Tongue (tissue), 2 donors: ENCODE data around the gene CD24. TPM values are rescaled to one million over a fixed set of nuclear protein-coding genes. Genes with fewer than 3 reads are reported as not detected.

Experiments used
- DNase-seq: peaks from one replicate; pipeline ENCODE4 v3.0.0-alpha.2; 2015
- total RNA-seq: library from RNA; depleted of rRNA; stranded (reverse); fragments of >200 nt; gene quantifications from one replicate; pipeline ENCODE4 v1.2.3, GENCODE V29; 2014

The CD24 gene
- total RNA-seq, 1 donor from 2014 or later: 122 TPM

- DNase-seq: no peak
Observed at GRCh38 chr6:106967936-106968555, 6.5 kb downstream of the CD24 start.

DNA sequence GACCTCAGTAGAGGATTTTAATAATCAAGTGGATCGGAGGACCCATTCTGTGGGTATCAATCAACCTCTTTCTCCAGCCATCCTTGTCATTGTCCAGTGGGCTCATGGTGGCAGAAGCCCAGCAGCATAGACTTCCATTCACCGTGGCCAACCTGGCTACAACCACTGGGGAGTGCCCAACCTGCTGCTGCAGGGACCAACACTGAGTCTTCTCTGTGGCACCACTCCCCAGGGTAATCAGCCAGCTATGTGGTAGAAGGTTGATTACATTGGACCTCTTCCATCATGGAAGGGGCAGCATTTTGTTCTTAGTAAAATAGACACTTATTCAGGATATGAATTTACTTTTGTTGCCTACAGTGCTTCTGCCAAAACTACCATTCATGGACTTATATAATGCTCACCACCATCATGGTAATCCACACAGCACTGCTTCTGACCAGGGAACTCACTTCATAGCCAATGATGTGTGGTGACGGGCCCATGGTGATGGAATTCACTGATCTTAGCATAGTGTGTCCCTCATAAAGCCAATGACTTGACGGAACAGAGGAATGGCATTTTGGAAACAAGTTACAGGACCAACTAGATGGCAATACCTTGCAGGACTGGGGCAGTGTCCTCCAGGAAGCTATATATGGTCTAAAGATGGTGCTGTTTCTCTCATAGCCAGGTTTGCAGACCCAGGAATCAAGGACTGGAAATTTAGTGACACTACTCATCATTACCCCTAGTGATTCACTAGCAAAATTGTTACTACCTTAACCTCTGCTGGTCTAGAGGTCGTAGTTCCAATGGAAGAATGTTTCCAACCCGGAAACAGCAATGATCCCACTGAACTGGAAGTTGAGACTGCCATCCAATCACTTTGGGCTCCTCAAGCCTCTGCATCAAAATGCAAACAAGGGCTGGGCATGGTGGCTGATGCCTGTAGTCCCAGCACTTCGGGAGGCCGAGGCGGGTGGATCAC, 7.6 kb downstream of the CD24 start:
- DNase-seq: no peak

DNA sequence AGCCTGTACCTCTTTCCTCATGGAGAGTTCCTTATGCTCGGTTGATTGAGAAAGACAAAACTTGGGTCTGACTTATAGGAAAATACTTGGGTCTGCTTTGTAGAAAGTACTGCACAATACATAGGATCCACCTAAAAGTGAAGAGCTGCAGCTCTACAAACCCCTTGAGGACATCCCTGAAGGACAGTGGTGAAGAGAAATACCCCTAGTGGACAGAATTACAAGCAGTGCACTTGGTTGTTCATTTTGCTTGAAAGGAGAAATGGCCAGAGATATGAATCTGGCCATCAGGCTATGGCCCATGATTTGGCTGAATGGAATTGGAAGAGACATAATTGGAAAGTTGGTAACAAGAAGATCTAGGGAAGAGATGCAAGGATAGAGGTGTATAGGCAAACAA, 8.3 kb downstream of the CD24 start:
- no peak for DNase-seq

DNA sequence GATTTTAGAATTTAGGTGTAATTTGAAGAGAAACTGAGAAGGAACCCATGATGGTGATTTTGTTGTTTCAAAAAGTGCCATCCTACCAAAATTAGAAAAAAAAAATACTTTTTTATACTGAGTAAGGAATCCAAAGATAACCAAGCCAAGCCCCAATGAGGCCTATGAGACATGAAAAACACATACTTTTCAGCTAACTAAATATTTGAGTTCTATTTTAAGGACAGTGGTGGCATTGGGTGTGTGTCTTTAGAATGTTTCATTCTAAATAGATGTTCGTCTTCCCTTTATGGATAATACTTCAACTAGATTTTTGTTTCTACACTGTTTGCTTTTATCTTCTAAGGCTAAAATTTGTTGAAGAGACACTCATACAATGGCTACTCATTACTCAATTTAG, 9.6 kb downstream of the CD24 start:
- DNase-seq: no peak

DNA sequence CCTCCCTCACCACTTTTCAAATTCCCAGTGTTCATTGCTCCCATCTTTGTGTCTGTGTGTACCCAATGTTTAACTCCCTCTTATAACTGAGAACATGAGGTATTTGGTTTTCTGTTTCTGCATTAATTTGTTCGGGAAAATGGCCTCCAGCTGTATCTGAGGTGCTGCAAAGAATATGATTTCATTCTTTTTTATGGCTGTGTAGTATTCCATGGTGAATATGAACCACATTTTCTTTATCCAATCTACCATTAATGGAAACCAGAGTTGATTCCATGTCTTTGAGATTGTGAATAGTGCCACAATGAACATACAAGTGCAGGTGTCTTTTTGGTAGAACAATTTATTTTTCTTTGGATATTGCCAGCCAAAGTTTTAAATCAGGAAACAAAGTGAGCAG, 10.4 kb downstream of the CD24 start:
- DNase-seq: no peak

DNA sequence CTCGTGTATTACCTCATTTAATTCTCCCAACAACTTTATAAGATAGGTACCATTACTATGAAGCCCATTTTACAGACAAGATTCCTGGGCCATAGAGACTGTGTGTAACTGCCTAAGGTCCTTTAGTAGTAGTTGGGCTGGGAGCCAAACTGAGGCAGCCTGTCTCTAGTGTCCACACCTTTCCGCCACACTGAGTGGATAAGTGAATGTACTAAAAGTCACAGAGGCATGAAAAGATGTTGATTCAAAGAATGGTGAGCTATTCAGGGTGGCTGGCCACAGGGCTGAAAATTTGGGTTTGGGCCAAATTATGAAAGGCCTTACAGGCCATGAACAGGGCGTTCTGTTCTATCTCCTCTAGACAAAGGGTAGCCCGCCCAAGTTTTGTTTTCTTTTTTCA, 11.0 kb downstream of the CD24 start:
- no peak for DNase-seq

GRCh38 chr6:106961801-106962200, 12.7 kb downstream of the CD24 start:
- DNase-seq: no peak

- no peak for DNase-seq
Observed at GRCh38 chr6:106961136-106961535, 13.4 kb downstream of the CD24 start.

DNA sequence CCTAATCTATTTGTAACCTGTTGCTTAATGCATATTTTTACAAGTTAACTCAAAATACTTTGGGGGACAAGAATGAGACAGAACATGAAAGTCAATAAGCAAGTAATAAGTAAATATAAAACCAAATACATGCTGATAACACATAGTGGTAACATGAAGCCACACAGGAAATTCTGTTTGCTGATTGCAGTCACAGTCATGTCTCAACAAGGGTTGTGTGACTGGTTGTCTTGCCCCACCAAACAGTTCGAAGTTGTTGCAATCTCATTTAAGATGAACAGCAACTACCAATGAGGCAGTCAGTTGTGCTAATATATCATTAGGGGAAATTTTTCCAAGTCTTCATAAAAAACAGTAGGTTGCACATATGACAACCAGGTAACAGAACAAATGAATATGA, 14.5 kb downstream of the CD24 start:
- DNase-seq: no peak

- no peak for DNase-seq
Observed at GRCh38 chr6:106939848-106940247, 34.7 kb downstream of the CD24 start.

- DNase-seq: no peak
Observed at GRCh38 chr6:106939208-106939607, 35.3 kb downstream of the CD24 start.

GRCh38 chr6:106927531-106928398, 46.8 kb downstream of the CD24 start:
- DNase-seq: peak; percentile 82

DNA sequence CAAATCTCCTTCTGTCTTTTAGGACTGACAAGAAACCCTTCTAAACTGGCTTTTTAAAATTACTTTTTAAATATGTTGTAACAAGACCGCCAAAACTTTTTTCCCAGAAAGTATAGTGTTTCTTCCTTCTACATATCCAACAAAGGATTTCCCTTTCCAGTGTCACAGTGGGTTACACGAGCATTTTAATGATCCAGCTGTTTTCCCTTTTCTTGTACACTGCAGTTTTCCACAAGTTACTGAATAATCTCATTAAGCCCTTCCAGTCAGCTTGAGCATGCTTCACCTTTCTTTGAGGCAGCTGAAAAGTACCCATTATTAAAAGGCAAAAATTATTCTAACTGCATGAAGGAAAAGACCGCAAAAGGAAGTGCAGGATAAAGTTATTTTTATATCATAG, 48.6 kb downstream of the CD24 start:
- no peak for DNase-seq

DNA sequence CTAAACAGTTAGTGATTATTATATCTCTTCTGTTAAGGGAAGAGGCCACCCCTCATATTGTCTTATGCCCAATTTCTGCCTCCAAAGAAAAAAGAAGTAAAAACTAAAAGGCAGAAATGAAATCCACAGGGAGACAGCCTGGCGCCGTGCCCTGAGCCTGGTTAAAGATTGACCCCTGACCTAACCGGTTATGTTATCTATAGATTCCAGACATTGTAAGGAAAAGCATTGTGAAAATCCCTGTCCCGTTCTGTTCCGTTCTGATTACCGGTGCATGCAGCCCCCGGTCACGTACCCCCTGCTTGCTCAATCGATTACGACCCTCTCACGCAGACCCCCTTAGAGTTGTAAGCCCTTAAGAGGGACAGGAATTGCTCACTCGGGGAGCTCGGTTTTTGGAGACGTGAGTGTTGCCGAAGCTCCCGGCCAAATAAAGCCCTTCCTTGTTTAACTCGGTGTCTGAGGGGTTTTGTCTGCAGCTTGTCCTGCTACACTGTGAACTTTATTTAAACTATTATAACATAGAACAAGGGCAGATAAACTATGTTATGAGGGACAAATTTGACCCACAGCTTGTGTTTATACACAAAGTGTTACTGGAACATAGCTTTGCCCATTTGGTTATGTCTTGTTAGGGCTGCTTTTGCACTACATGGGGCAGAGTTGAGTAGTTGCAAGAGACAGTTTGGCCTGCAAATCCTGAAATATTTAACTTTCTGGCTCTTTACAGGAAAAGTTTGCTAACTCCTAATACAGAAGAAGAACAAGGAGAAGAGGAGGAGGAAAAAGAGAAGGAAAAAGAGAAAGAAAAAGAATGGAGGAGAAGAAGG, 49.6 kb downstream of the CD24 start:
- no peak for DNase-seq

DNA sequence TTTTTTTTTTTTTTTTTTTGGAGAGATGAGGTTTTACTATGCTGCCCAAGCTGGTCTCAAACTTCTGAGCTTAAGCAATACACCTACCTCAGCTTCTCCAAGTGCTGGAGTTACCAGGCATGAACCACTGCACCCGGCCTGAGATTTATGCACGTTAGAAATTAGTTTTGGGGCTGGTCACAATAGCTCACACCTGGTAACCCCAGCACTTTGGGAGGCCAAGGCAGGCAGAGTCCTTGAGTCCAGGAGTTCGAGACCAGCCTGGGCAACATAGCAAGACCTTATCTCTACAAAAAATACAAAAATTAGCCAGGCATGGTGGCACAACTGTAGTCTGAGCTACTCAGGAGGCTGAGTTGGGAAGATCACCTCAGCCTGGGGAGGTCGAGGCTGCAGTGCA, 51.9 kb downstream of the CD24 start:
- DNase-seq: no peak

Other genes starting within 250 kb of the CD24 start
- gene MTRES1, start 53.5 kb upstream of the CD24 start, total RNA-seq: 15.8 TPM
- 3.8 TPM for gene BEND3, start 140.8 kb upstream of the CD24 start, total RNA-seq